Heart right ventricle (tissue), 16 donors: ENCODE measurements around the gene SARDH. TPM values are rescaled to one million over a fixed set of nuclear protein-coding genes. Genes with fewer than 3 reads are reported as not detected.

Source experiments
- ATAC-seq, 8 donors: fragments of 200-7000 bp; cut with Tn5 transposase; one replicate each; pipeline ENCODE4 v1.9.1; 2020; ENCODE audit warnings: mild to moderate bottlenecking in 8 of 8, moderate library complexity in 8 of 8, moderate number of reproducible peaks in 1 of 8
- DNase-seq, 2 donors: peaks; one replicate each; pipeline ENCODE4 v3.0.0-alpha.2; 2020
- H3K27ac ChIP-seq, 10 donors: fragments of 200-600 bp; sonication (generic) in 2 of 10; one replicate each; pipeline versions ENCODE4 v1.5.0 to v1.8.0; 2020 to 2022; ENCODE audit warnings: mild to moderate bottlenecking in 3 of 10
- H3K27me3 ChIP-seq, 7 donors: fragments of 200-600 bp; one replicate each; pipeline ENCODE4 v1.8.0; 2021 to 2022; ENCODE audit warnings: mild to moderate bottlenecking in 2 of 7
- H3K36me3 ChIP-seq, 9 donors: fragments of 200-600 bp; sonication (generic) in 1 of 9; one replicate each; pipeline versions ENCODE4 v1.5.0 to v1.8.0; 2020 to 2022; ENCODE audit warnings: mild to moderate bottlenecking in 2 of 9
- H3K4me1 ChIP-seq, 9 donors: fragments of 200-600 bp; sonication (generic) in 1 of 9; one replicate each; pipeline versions ENCODE4 v1.5.0 to v1.8.0; 2020 to 2022; ENCODE audit warnings: mild to moderate bottlenecking in 4 of 9
- H3K4me3 ChIP-seq, 10 donors: fragments of 200-600 bp; sonication (generic) in 2 of 10; one replicate each; pipeline versions ENCODE4 v1.5.0 to v1.8.0; 2020 to 2022; ENCODE audit warnings: mild to moderate bottlenecking in 7 of 10, moderate library complexity in 2 of 10
- H3K9me3 ChIP-seq, 11 donors: fragments of 200-600 bp in 10 of 11; sonication (generic) in 2 of 11; one replicate each; pipeline versions ENCODE4 v1.5.0 to v1.8.0; 2013 to 2022; ENCODE audit warnings: mild to moderate bottlenecking in 2 of 11, control low read depth in 1 of 11, moderate library complexity in 1 of 11
- WGBS, 2 donors: extraction: QIAGEN DNeasy Blood & Tissue Kit; methylation state at CpG; one replicate each; pipeline ENCODE4 v1.1.7; 2013; ENCODE audit warnings: inconsistent platforms in 1 of 2; 5-methylcytosine and 5-hydroxymethylcytosine counted together
- intact Hi-C, 10 donors: fragments of 100-400 bp; cut with DNase I; formaldehyde crosslinking; loops; one replicate each; pipeline versions ENCODE4 v1.11.1 to v1.14.2; 2022
- polyA plus RNA-seq, 2 donors: library from polyadenylated mRNA; stranded (reverse); fragments of 200-250 nt; gene quantifications; one replicate each; pipeline ENCODE4 v1.2.3, GENCODE V29; 2013
- total RNA-seq, 10 donors: library from RNA; stranded (reverse); fragmentation: NEBNext Ultra II Directional in 3 of 10; extraction: Animal tissue kit (Norgen Biotek cat#: 25700) in 3 of 10; gene quantifications; one replicate each; pipeline versions ENCODE4 v1.2.1 to v1.2.4, GENCODE V29; 2021 to 2023
- TF ChIP-seq, protein P1 (sequence below), 9 donors: fragments of 200-600 bp; sonication (generic) in 2 of 9; IDR thresholded peaks; one replicate each; pipeline versions ENCODE4 v1.5.0 to v1.8.0; 2021 to 2022; ENCODE audit warnings: antibody characterized with exemption in 9 of 9, mild to moderate bottlenecking in 5 of 9, moderate library complexity in 1 of 9
- donor health status: Arrhythmogenic right ventricular cardiomyopathy.
- donor health status: ischemic (EF 13 %, LVEDD 7.1; RV severe dilation, severe dysfunction).
- donor health status: healthy with polysubstance abuse.
- donor health status: DM: no; HTN: yes; CAD: no.
- donor health status: DM: no; HTN: no; CAD: no.
- donor health status: ischemic (EF 25% LVEDD 6.9; RV normal size, moderate dysfunction).
- donor health status: ischemic (EF 25% LVEDD 5.7; RV mildly dilated, moderate dysfunction).
- donor health status: healthy.
- donor health status: DM: yes; HTN: yes; CAD: no.
- donor health status: Ischemic cardiomyopathy.
- donor health status: ischemic (EF 35%, LVEDD 5.7; RV mildly dilated, moderate dysfunction).
- donor health status: nonischemic (EF 11% LVEDD 7.7; RV severe dilation, severe dysfunction).
- donor health status: DM: yes; HTN: yes; CAD: no.
- donor health status: PGD.
- donor health status: ischemic (EF 29% LVEDD 5.4; RV normal size, mild dysfunction).
- donor health status: nonischemic (EF 23%, LVEDD 6.1; RV moderate dilation, normal function).

Gene SARDH
- total and polyA plus RNA-seq, 12 donors: 0.28 to 1.8 (median 0.53) TPM

- Histone ChIP-seq H3K4me3 (no peak overlapping the region), H3K27me3 (peaks cover 0 to 27% (median 0%) of the 10 kb centered on the region in 7 donors), H3K4me1 (peaks cover 0 to 29% (median 0%) of the 10 kb centered on the region in 9 donors), H3K36me3 (no peaks in the 10 kb centered on the region), H3K9me3 (peaks cover 0 to 6% (median 0%) of the 10 kb centered on the region in 11 donors), H3K27ac (no peak overlapping the region)
- WGBS, 2 donors: 91 to 92% methylated on average over 17 of the region's 17 CpGs
- ATAC-seq (no peak), DNase-seq (no peak)
- intact Hi-C loops: no loop called here
- TF ChIP-seq, protein P1, sequence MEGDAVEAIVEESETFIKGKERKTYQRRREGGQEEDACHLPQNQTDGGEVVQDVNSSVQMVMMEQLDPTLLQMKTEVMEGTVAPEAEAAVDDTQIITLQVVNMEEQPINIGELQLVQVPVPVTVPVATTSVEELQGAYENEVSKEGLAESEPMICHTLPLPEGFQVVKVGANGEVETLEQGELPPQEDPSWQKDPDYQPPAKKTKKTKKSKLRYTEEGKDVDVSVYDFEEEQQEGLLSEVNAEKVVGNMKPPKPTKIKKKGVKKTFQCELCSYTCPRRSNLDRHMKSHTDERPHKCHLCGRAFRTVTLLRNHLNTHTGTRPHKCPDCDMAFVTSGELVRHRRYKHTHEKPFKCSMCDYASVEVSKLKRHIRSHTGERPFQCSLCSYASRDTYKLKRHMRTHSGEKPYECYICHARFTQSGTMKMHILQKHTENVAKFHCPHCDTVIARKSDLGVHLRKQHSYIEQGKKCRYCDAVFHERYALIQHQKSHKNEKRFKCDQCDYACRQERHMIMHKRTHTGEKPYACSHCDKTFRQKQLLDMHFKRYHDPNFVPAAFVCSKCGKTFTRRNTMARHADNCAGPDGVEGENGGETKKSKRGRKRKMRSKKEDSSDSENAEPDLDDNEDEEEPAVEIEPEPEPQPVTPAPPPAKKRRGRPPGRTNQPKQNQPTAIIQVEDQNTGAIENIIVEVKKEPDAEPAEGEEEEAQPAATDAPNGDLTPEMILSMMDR (IDR thresholded peaks at IDR 0.05): no peak
These were observed 67.7 kb downstream of the SARDH start for GRCh38 chr9:133670466-133670865.

- Histone ChIP-seq H3K9me3 (peaks cover 0 to 6% (median 0%) of the 10 kb centered on the region in 11 donors), H3K27me3 (peaks cover 0 to 28% (median 0%) of the 10 kb centered on the region in 7 donors), H3K4me3 (no peak overlapping the region), H3K4me1 (peaks cover 0 to 29% (median 0%) of the 10 kb centered on the region in 9 donors), H3K36me3 (no peaks in the 10 kb centered on the region), H3K27ac (no peak overlapping the region)
- DNase-seq (no peak), ATAC-seq (no peak)
- intact Hi-C loops: no loop called here
- 82 to 83% methylated on average over 14 to 15 of the region's 16 CpGs for WGBS, 2 donors
- TF ChIP-seq, protein P1 (IDR thresholded peaks at IDR 0.05): no peak
These were observed 68.9 kb downstream of the SARDH start for GRCh38 chr9:133669182-133669801.

DNA sequence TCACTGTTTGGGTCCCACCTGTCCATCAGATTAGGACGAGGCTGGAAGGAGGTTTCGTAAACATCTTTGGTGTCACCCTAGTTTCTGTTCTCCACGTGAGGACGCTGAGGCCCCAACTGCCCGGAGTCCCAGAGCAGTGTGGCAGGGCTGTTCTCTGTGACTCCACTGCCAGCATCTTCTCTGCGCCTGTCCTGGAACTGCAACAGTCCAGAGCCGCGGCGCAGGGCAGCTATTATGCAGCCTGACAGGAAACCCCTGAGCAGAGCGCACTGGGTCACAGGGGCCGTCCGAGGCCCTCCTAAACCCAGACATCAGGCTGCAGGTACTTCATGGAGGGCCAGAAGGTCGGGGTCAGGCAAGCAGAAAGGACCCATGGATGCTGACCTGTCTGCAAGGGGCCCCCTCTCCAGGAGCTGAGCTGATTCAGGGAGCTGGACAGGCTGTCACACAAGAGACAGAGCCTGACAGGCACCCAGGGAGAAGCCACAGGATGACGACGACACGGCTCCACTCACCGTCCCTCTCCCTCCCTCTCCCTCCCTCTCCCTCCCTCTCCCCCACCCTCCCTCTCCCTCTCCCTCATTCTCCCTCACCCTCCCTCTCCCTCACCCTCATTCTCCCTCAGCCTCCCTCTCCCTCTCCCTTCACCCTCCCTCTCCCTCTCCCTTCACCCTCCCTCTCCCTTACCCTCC lies 70.2 kb downstream of the SARDH start:
- Histone ChIP-seq H3K4me3 (no peak overlapping the region), H3K27ac (no peak overlapping the region), H3K9me3 (peaks cover 0 to 6% (median 0%) of the 10 kb centered on the region in 11 donors), H3K4me1 (peaks cover 0 to 26% (median 0%) of the 10 kb centered on the region in 9 donors), H3K27me3 (peaks cover 0 to 31% (median 0%) of the 10 kb centered on the region in 7 donors), H3K36me3 (no peaks in the 10 kb centered on the region)
- no peak for DNase-seq
- peak in 2 of 8 donors; percentile 34 to 35 for ATAC-seq
- 55 to 59% methylated on average over 16 to 17 of the region's 17 CpGs for WGBS, 2 donors
- intact Hi-C loops: no loop called here
- TF ChIP-seq, protein P1 (IDR thresholded peaks at IDR 0.05): no peak

DNA sequence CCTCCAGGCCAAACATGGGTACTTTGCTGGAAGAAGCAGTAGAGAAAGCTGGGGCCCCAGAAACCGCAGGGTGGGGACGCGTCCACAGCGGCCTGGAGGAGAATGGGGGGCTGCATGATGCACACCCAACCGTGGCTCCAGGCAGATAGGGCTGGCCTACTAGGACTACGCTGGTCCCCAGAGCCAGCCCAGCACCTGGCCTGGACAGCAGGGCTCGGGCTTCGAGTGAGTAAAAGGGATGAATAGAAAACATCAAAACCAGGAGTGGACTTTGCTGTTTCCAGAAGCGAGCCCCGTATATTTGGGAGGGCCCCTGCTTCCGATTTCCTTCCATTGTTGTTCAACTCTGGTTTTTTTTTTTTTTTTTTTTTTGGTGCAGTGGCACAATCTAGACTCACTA lies 71.3 kb downstream of the SARDH start:
- intact Hi-C loops: no loop called here
- Histone ChIP-seq H3K36me3 (no peaks in the 10 kb centered on the region), H3K27ac (no peak overlapping the region), H3K27me3 (peaks cover 0 to 36% (median 0%) of the 10 kb centered on the region in 7 donors), H3K4me1 (peaks cover 0 to 21% (median 0%) of the 10 kb centered on the region in 9 donors), H3K9me3 (peaks cover 0 to 2% (median 0%) of the 10 kb centered on the region in 11 donors), H3K4me3 (no peak overlapping the region)
- 60 to 70% methylated on average over 11 of the region's 11 CpGs for WGBS, 2 donors
- no peak for DNase-seq
- TF ChIP-seq, protein P1 (IDR thresholded peaks at IDR 0.05): no peak
- peak in 6 of 8 donors; percentile 11 to 68 (median 35) for ATAC-seq
